ENCODE measurements around the gene C3orf85. TPM values are rescaled to one million over a fixed set of nuclear protein-coding genes. Genes with fewer than 3 reads are reported as not detected.

Gene C3orf85
- total RNA-seq, 2 experiments from 2014 or later: not detected

DNA sequence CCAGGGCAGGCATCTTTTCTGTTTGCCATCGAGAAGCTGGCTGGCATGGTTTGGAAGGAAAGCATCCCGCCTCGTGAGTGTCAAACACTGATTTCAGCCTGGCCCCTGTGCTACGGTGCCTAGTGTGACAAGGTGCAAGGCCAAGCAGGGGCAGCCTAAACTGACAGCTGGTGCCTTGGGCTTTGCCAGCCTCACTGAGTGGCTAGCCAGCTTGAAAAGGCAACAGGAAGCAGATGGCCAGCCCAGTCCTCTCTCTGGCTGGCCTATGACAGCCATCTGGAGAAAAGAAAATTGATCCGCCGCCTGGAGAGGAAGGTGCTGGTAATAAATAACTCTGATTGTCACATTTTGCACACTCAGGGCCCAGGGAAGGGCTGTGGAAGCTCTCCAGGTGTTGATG, 52.2 kb downstream of the C3orf85 start:
- no peaks in the 10 kb centered on the region for H3K36me3 Mint-ChIP-seq (ENCODE audit: low read depth)
- POLR2A ChIA-PET: no interaction called here
- CTCF ChIA-PET: no interaction called here

GRCh38 chr3:109191421-109191820, 54.9 kb downstream of the C3orf85 start:
- Mint-ChIP-seq H3K36me3 (ENCODE audit: low read depth) (no peaks in the 10 kb centered on the region), H3K27ac (no peak overlapping the region), H3K4me3 (no peak overlapping the region), H3K4me1 (ENCODE audit: low read depth) (no peaks in the 10 kb centered on the region), H3K9me3 (no peaks in the 10 kb centered on the region), H3K27me3 (no peaks in the 10 kb centered on the region)
- ATAC-seq: no peak
- TF ChIP-seq CTCF (IDR thresholded peaks at IDR 0.05): no peak
- intact Hi-C loops (cut with micrococcal nuclease): no loop called here
- ChIA-PET POLR2A (no interaction called here), CTCF (no interaction called here)
- no peak for DNase-seq

More for the DNA sequence above, 52.2 kb downstream of the C3orf85 start:
- Mint-ChIP-seq H3K27ac (no peak overlapping the region), H3K27me3 (no peaks in the 10 kb centered on the region), H3K4me1 (ENCODE audit: low read depth) (no peaks in the 10 kb centered on the region), H3K4me3 (no peak overlapping the region), H3K9me3 (no peaks in the 10 kb centered on the region)
- no peak for DNase-seq
- ATAC-seq: no peak
- intact Hi-C loops (cut with micrococcal nuclease): no loop called here
- no peak for TF ChIP-seq CTCF (IDR thresholded peaks at IDR 0.05)

GRCh38 chr3:109195815-109196214, 59.3 kb downstream of the C3orf85 start:
- no peaks in the 10 kb centered on the region for H3K9me3 Mint-ChIP-seq
- no peaks in the 10 kb centered on the region for H3K27me3 Mint-ChIP-seq
- intact Hi-C loops (cut with micrococcal nuclease): no loop called here
- no peak for TF ChIP-seq CTCF (IDR thresholded peaks at IDR 0.05)
- ChIA-PET POLR2A (no interaction called here), CTCF (no interaction called here)
- ATAC-seq (no peak), DNase-seq (no peak)
- no peak overlapping the region for H3K27ac Mint-ChIP-seq
- peaks cover 2% of the 10 kb centered on the region for H3K36me3 Mint-ChIP-seq (ENCODE audit: low read depth)
- no peak overlapping the region for H3K4me3 Mint-ChIP-seq
- H3K4me1 Mint-ChIP-seq (ENCODE audit: low read depth): no peaks in the 10 kb centered on the region

Other genes with a start within 250 kb of the C3orf85 start
- not detected for gene GUCA1C, start 182.8 kb upstream of the C3orf85 start, total RNA-seq
- gene MORC1, start 18.6 kb upstream of the C3orf85 start, total RNA-seq: not detected
- gene DPPA2, start 179.8 kb downstream of the C3orf85 start, total RNA-seq: not detected
- 1 to 10 TPM in 1 of 2 experiments, under 1 TPM in 1; 0.65 to 1.4 TPM for gene DPPA4, start 200.8 kb downstream of the C3orf85 start, total RNA-seq